ENCODE measurements around the gene TMEM167A.

TMEM167A gene

GRCh38 chr5:83035373-83036100 lies 41.7 kb downstream of the TMEM167A start:
- no peak for DNase-seq (ENCODE audit: low read depth)

DNA sequence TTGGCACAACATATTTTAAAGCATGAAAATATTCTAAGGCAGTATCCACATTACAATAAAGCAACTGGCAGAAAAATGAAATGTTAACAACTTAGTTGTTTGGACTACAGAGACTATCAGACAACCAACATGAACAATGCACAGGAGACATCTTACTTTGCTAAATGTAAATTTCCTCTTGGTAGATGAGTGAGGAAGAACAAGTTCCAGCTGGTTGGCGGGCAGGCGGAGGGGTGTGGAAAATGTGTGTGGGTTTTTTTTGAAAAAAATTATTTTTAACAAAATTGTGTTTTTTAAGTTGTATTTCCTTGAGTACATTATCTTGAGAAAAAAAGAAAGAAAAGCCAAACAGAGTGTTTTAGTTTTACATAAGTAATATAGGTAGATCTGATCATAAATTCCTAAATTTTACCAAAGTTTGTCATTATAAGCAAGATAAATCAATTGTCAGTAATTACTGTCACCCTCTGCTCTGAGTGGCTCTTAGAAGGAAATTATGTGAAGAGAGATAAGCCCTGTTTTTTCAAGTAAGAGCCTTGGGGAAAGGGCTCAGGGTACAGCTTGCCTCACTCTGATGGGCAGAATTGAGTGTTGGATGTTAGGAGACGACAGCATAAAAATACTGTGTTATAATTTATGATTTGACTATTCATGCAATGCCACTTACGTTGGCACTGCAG lies 42.5 kb downstream of the TMEM167A start:
- DNase-seq (ENCODE audit: low read depth), result no peak

DNA sequence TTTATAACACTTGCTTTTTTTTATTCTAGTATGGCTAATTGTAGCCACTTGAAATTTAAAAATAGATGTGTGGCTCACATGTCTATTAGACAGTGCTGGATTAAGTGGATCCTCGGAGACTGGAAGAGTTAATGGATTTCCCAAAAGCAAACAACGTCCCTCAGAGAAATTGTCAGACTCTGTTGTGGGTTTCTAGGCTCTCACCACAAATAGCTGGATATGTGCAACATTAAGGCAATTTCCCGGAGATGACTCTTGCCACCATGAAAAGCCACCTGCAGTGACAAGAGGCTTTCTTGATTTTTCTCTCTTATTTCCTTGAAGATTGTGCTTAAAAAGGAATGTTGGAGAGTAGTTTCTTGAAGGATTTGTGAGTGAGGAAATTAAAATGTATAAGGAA lies 43.2 kb downstream of the TMEM167A start:
- DNase-seq (ENCODE audit: low read depth), result no peak

- no peak for DNase-seq (ENCODE audit: low read depth)
These were observed 45.8 kb downstream of the TMEM167A start for GRCh38 chr5:83031381-83031780.

- peak; percentile 18 for DNase-seq (ENCODE audit: low read depth)
These were observed 47.3 kb downstream of the TMEM167A start for GRCh38 chr5:83029912-83030311.

DNA sequence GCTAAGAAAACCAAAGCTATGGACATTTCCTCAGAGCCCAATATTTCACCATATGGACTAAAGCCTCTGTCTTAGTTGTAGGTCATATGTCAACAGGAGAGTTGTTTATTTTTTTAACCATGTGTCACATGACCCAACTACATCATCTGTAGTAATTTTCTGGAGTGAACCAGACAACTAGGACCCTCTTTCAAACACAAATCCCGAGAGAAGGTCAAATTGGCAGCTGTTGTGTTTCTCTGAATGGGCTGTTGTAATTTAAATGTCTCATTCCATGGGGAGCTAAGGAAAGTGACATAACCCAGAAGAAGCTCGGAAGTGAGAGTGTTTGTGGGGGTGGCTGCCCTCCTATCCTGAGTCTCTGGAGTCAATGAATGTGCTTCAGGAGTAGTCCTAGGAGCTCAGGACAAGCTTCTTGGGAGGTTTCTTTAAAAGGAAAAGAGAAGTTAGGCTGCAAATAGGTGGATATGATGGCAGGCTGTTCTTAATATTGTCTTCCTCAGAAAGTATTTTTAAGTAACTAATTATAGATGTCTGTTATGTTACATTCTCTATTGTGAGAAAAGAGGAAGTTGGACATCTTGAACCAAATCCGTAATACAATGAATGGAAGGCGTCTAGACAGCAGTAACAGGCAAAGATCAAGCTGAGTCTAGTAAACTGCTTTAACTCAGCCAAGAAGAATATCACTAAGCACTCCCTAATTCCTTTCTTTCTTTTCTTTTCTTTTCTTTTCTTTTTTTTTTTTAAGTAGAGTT lies 50.1 kb downstream of the TMEM167A start:
- DNase-seq (ENCODE audit: low read depth), result no peak

GRCh38 chr5:83026516-83026915 lies 50.7 kb downstream of the TMEM167A start:
- DNase-seq (ENCODE audit: low read depth), result no peak

DNA sequence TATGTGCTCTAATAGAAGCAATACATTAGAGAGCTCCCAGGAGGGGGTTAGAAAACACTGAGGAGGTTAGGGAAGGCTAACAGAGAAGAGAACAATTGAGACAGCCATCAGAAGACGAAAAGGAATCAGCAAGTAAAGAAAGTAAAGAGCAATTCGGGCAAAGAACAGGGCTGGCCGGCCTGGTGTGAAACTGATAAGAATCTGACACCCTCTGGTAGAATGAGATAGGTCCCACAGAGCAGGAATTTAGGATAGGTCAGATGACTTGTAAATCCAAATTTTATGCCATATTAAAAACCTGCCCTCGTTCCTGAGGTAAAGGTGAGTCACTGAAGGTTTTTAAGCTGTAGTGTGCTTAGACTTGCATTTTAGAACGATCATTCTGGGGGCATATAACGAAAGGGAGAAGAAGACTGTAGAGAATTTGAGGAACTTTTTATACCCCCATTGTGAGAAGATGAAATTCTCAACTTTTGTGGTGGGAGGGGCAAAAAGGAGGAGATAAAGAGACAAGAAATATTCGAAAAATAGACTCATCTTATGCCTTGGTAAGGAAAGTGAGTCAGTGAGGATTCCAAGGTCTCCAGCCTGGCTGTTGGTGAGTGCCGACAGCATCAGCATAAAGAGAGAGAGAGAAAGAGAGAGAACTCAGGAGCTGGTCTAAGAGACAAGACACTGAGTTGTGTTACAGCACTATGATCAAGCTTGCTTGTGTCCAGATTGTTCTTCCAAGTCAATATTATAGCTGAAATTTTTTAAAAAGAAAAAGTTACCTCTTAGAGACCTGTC lies 51.3 kb downstream of the TMEM167A start:
- no peak for DNase-seq (ENCODE audit: low read depth)

DNA sequence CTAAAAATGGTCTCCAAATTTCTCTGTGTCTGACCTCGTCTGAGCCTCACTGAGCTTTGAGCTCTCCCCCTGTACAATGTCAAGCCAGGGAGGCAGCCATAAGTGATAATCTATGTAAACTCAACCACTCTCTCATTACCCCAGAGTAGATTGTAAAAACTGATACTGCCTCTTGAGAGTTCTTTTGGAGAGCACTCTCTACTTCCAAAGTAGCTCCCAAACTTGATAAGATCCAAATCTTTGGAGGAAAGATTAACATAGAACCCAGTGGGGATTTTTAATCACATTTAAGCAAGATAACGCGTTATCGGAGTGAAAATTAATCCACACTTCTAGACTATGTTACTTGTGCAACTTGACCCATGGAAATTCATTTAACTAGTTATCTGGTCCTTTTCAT lies 54.9 kb downstream of the TMEM167A start:
- DNase-seq (ENCODE audit: low read depth), result no peak

- no peak for DNase-seq (ENCODE audit: low read depth)
These were observed 61.5 kb downstream of the TMEM167A start for GRCh38 chr5:83015676-83016075.

- DNase-seq (ENCODE audit: low read depth), result no peak
These were observed 65.2 kb downstream of the TMEM167A start for GRCh38 chr5:83011985-83012384.

- DNase-seq (ENCODE audit: low read depth), result no peak
These were observed 67.8 kb downstream of the TMEM167A start for GRCh38 chr5:83009408-83009807.

DNA sequence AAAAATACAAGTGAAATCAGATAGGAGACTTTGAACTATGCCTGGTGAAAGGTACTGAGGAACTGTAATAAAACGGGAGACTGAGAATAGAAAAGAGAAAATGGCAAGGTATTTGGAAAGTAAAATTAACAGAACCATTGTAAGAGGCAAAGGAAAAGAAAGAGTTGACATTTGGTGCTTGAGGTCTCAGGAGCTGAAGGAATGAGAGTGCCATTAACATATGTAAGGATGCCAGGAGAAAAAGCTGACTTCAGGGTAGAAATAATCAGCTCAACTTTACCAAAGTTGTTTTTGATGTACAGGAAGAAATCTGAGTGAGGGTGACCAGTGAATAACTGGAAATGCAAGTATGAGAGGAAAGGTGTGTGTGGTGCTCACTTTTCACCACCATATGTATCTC lies 69.4 kb downstream of the TMEM167A start:
- DNase-seq (ENCODE audit: low read depth), result no peak

- no peak for DNase-seq (ENCODE audit: low read depth)
These were observed 70.4 kb downstream of the TMEM167A start for GRCh38 chr5:83006683-83007283.

DNA sequence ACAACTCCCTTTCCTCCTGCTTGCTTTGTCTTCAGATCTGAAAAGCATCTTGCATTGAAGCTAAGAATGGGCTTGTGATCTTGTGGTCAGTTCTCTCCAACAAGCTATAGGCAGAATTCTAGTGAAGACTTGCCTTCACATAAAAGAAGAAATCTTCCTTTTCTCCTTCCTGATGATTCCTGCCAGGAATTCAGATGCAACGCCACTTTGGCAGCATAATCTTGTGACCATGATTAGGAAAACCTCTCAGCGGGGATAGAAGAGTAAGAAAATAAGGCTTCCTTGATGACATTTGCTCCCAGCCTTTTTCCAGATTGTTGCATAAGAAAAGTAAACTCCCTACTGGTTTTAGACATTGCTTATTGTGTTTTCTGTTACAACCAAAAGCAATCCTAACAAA lies 73.4 kb downstream of the TMEM167A start:
- no peak for DNase-seq (ENCODE audit: low read depth)
